ENCODE measurements around the gene PPP6R1. TPM values are rescaled to one million over a fixed set of nuclear protein-coding genes. Genes with fewer than 3 reads are reported as not detected.

The PPP6R1 gene
- total RNA-seq, 2 donors from 2014 or later, result 46.7 to 52.3 TPM

DNA sequence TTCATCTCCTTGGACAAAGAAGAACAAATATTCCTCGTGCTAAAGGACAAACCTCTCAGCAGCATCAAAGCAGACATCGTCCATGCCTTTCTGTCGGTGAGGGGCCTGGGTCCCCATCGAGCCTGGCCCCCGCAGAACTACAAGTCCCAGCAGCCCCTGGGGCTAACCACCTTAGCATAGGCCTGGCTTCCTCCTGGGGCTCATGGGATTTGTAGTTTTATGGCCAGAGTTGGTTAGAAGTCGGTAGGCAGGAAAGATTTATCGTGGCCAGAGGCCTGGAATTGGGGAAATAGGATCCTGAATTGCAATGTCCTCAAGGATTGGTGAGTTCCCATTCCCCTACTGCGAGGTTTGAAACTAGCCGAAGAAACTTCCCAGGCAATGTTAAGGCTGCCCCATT is 46.7 kb upstream of the PPP6R1 start:
- TF ChIP-seq, protein P1, sequence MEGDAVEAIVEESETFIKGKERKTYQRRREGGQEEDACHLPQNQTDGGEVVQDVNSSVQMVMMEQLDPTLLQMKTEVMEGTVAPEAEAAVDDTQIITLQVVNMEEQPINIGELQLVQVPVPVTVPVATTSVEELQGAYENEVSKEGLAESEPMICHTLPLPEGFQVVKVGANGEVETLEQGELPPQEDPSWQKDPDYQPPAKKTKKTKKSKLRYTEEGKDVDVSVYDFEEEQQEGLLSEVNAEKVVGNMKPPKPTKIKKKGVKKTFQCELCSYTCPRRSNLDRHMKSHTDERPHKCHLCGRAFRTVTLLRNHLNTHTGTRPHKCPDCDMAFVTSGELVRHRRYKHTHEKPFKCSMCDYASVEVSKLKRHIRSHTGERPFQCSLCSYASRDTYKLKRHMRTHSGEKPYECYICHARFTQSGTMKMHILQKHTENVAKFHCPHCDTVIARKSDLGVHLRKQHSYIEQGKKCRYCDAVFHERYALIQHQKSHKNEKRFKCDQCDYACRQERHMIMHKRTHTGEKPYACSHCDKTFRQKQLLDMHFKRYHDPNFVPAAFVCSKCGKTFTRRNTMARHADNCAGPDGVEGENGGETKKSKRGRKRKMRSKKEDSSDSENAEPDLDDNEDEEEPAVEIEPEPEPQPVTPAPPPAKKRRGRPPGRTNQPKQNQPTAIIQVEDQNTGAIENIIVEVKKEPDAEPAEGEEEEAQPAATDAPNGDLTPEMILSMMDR (IDR thresholded peaks at IDR 0.05), result no peak
- ATAC-seq (ENCODE audit: insufficient number of reproducible peaks, low FRiP score, low read depth) (no peak), DNase-seq (ENCODE audit: low spot score) (no peak)
- no peak overlapping the region for H3K27ac ChIP-seq
- H3K4me3 ChIP-seq, result no peak overlapping the region
- no peaks in the 10 kb centered on the region for H3K9me3 ChIP-seq
- H3K27me3 ChIP-seq (replicated peaks; ENCODE audit: insufficient read depth), result no peaks in the 10 kb centered on the region
- peaks cover 17% of the 10 kb centered on the region for H3K36me3 ChIP-seq
- peaks cover 0 to 9% of the 10 kb centered on the region in 2 donors for H3K4me1 ChIP-seq (ENCODE audit: control insufficient read depth in 1 of 2, low read depth in 2 of 2)

DNA sequence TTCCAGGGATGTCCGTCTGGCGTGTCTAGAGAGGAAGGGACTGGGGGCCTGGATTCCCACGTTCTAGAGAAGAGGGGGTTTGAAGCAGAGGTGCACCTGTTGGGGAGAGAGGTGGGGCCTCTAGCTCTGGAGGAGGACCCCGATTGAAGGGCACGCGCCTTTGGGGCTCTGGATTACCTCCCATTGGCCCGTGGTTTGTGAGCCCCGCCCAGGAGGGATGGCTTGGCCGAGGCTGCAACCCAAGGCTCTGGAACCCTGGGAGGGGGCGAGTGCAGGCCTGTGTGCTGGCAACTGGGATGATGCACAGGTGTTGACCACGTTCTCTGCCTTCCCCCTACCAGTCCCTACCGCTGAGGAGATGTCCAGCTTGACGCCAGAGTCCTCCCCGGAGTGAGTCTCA is 46.2 kb upstream of the PPP6R1 start:
- TF ChIP-seq, protein P1 (IDR thresholded peaks at IDR 0.05), result no peak
- DNase-seq (ENCODE audit: low spot score), result no peak

DNA sequence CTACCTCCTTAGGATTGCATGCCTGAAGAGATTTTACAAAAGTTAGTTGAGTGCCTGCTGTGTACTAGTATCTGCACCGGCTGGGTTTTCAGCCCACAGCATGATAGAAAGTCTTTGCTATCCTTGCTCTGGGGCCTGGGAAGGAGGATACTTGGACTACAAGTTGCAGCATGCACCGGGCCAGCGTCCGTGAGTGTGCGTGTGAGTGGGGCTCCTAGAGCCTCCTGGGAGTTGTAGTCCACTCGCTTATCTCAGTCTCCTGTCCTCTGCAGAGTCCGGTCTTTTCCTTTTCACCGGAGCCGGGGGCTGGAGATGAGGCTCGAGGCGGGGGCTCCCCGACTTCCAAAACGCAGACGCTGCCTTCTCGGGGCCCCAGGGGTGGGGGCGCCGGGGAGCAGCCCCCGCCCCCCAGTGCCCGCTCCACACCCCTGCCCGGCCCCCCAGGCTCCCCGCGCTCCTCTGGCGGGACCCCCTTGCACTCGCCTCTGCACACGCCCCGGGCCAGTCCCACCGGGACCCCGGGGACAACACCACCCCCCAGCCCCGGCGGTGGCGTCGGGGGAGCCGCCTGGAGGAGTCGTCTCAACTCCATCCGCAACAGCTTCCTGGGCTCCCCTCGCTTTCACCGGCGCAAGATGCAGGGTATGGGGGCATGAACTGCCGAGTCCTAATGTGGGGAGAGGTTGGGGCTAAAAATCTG is 45.6 kb upstream of the PPP6R1 start:
- H3K27ac ChIP-seq, result no peak overlapping the region
- peaks cover 17% of the 10 kb centered on the region for H3K36me3 ChIP-seq
- TF ChIP-seq, protein P1 (IDR thresholded peaks at IDR 0.05), result no peak
- DNase-seq (ENCODE audit: low spot score) (no peak), ATAC-seq (ENCODE audit: insufficient number of reproducible peaks, low FRiP score, low read depth) (no peak)
- H3K27me3 ChIP-seq (replicated peaks; ENCODE audit: insufficient read depth), result no peaks in the 10 kb centered on the region
- H3K4me1 ChIP-seq (ENCODE audit: control insufficient read depth in 1 of 2, low read depth in 2 of 2), result peaks cover 0 to 9% of the 10 kb centered on the region in 2 donors
- H3K9me3 ChIP-seq, result no peaks in the 10 kb centered on the region
- no peak overlapping the region for H3K4me3 ChIP-seq

More for the DNA sequence above, 46.2 kb upstream of the PPP6R1 start:
- Histone ChIP-seq H3K27me3 (replicated peaks; ENCODE audit: insufficient read depth) (no peaks in the 10 kb centered on the region), H3K9me3 (no peaks in the 10 kb centered on the region), H3K36me3 (peaks cover 17% of the 10 kb centered on the region), H3K4me1 (ENCODE audit: control insufficient read depth in 1 of 2, low read depth in 2 of 2) (peaks cover 0 to 9% of the 10 kb centered on the region in 2 donors), H3K27ac (no peak overlapping the region), H3K4me3 (no peak overlapping the region)
- no peak for ATAC-seq (ENCODE audit: insufficient number of reproducible peaks, low FRiP score, low read depth)

DNA sequence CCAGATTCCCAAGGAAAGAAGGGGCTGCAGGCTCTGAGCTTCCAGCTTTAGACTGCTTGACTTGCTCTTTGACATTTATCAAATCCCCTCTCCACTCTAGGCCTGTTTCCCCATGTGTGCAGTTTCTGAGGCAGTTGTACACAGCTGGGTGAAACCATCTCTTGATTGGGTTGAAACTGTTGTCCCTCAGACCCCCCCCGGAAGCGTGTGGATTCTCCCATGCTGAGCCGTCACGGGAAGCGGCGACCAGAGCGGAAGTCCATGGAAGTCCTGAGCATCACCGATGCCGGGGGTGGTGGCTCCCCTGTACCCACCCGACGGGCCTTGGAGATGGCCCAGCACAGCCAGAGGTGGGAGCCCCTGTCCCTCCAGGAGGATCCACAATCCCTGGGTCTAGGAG is 44.7 kb upstream of the PPP6R1 start:
- TF ChIP-seq, protein P1 (IDR thresholded peaks at IDR 0.05), result no peak
- ATAC-seq (ENCODE audit: insufficient number of reproducible peaks, low FRiP score, low read depth) (no peak), DNase-seq (ENCODE audit: low spot score) (no peak)
- Histone ChIP-seq H3K36me3 (peaks cover 17% of the 10 kb centered on the region), H3K27me3 (replicated peaks; ENCODE audit: insufficient read depth) (no peaks in the 10 kb centered on the region), H3K27ac (no peak overlapping the region), H3K4me3 (no peak overlapping the region), H3K9me3 (no peaks in the 10 kb centered on the region), H3K4me1 (ENCODE audit: control insufficient read depth in 1 of 2, low read depth in 2 of 2) (peaks cover 0 to 9% of the 10 kb centered on the region in 2 donors)

DNA sequence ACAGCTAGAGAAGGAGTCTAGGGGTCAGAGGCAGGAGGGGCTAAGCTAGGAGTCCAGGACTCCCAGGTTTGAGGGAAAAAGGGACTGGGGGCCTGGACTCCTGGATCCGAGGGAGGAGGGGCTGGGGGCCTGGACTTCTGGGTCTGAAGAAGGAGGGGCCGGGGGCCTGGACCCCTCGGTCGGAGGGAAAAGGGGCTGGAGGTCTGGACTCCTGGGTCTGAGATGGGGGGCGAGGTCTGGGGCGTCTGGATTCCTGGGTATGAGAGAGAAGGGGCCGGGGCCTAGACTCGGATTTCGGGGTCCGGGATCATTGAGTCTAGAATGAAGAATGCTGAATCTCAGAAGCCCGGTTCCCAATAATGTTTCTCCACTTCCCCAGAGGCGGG is 43.5 kb upstream of the PPP6R1 start:
- ATAC-seq (ENCODE audit: insufficient number of reproducible peaks, low FRiP score, low read depth) (no peak), DNase-seq (ENCODE audit: low spot score) (no peak)
- peaks cover 17% of the 10 kb centered on the region for H3K36me3 ChIP-seq
- H3K9me3 ChIP-seq, result no peaks in the 10 kb centered on the region
- TF ChIP-seq, protein P1 (IDR thresholded peaks at IDR 0.05), result no peak
- peaks cover 0 to 9% of the 10 kb centered on the region in 2 donors for H3K4me1 ChIP-seq (ENCODE audit: control insufficient read depth in 1 of 2, low read depth in 2 of 2)
- H3K27ac ChIP-seq, result no peak overlapping the region
- H3K4me3 ChIP-seq, result peak overlapping the region; percentile 65
- no peaks in the 10 kb centered on the region for H3K27me3 ChIP-seq (replicated peaks; ENCODE audit: insufficient read depth)
